SH-SY5Y (cell line): Measurements from ENCODE around the gene SLC51B.

Experiments used
- GATA2 ChIP-seq: IDR thresholded peaks from 2 replicates; pipeline ENCODE4 v1.6.1; 2011; ENCODE audit warnings: mild to moderate bottlenecking, low read depth, low read length
- GATA3 ChIP-seq: IDR thresholded peaks from 2 replicates; pipeline ENCODE4 v1.6.1; 2011; ENCODE audit warnings: low read depth, mild to moderate bottlenecking, low read length, moderate library complexity

DNA sequence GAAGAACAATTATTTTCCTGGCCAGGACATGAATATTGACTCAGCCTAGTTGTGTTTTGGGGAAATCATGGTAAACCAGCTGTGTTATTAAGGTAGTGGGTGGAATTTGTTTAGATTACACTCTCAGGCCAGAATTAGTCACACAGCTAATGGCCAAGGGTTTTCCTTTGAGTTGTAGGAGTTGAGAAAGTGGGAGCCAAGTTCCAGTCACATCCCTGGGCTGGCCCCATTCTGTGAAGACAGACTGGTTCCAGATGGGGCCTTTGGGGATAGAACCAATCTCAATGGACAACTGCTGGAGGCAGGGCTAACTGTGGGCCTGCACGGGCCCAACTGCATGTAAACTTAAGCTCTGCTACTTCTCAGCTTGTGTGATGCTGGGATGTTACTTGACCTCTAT lies 24.0 kb downstream of the SLC51B start:
- TF ChIP-seq GATA3 = no peak
- TF ChIP-seq GATA2 = no peak
